Liver (tissue), 3 donors: ENCODE measurements around the gene DUSP14.

ENCODE experiments used
- FOXA1 ChIP-seq: IDR thresholded peaks from 2 replicates; pipeline ENCODE4 v1.6.1; 2016; ENCODE audit warnings: antibody characterized with exemption
- HNF4A ChIP-seq, 2 donors: conservative IDR thresholded peaks; 2 replicates each; pipeline ENCODE4 v1.6.1; 2016; ENCODE audit warnings: antibody characterized with exemption in 2 of 2, mild to moderate bottlenecking in 2 of 2
- JUND ChIP-seq, 2 donors: IDR thresholded peaks; 2 replicates each; pipeline ENCODE4 v1.6.1; 2016; ENCODE audit warnings: antibody characterized with exemption in 2 of 2
- TAF1 ChIP-seq: conservative IDR thresholded peaks from 2 replicates; pipeline ENCODE4 v1.6.1; 2016; ENCODE audit warnings: antibody characterized with exemption, mild to moderate bottlenecking
- TF ChIP-seq, protein P1 (sequence below): fragments of 150-350 bp; IDR thresholded peaks from 2 replicates; pipeline ENCODE4 v1.5.1; 2017; ENCODE audit warnings: improper control_type of control experiment, low read depth, low read length; ENCODE audit not compliant: missing input control
- TF ChIP-seq, protein P2 (sequence below): IDR thresholded peaks from 2 replicates; pipeline ENCODE4 v1.6.1; 2016; ENCODE audit warnings: antibody characterized with exemption
- TF ChIP-seq, protein P3 (sequence below): IDR thresholded peaks from 2 replicates; pipeline ENCODE4 v1.6.1; 2016; ENCODE audit warnings: antibody characterized with exemption, mild to moderate bottlenecking
- donor health status: healthy.
- donor health status: healthy.

DNA sequence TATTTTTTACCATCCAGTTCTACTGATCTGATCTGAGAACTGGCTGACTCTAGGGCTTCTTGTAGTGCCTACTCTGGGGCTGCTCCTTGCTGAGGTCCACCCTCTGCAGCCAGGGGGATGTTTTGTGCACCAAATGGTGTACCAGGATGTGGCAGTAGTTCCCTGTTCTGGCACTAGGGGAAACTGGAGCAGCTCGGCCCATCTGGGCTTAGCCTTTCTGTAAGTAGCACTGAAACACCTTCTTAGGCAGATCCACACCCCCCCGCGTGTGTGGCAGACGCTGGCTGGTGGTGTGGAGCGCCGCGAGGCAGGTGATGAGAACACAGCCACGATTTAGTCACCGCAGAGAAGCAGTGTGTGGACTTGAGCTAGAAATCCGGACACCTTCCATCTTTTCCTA lies 17.0 kb downstream of the DUSP14 start:
- TF ChIP-seq, protein P1, sequence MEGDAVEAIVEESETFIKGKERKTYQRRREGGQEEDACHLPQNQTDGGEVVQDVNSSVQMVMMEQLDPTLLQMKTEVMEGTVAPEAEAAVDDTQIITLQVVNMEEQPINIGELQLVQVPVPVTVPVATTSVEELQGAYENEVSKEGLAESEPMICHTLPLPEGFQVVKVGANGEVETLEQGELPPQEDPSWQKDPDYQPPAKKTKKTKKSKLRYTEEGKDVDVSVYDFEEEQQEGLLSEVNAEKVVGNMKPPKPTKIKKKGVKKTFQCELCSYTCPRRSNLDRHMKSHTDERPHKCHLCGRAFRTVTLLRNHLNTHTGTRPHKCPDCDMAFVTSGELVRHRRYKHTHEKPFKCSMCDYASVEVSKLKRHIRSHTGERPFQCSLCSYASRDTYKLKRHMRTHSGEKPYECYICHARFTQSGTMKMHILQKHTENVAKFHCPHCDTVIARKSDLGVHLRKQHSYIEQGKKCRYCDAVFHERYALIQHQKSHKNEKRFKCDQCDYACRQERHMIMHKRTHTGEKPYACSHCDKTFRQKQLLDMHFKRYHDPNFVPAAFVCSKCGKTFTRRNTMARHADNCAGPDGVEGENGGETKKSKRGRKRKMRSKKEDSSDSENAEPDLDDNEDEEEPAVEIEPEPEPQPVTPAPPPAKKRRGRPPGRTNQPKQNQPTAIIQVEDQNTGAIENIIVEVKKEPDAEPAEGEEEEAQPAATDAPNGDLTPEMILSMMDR, result peak; percentile 40
- TF ChIP-seq, protein P2, sequence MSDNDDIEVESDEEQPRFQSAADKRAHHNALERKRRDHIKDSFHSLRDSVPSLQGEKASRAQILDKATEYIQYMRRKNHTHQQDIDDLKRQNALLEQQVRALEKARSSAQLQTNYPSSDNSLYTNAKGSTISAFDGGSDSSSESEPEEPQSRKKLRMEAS, result no peak
- no peak for TF ChIP-seq TAF1
- TF ChIP-seq, protein P3, sequence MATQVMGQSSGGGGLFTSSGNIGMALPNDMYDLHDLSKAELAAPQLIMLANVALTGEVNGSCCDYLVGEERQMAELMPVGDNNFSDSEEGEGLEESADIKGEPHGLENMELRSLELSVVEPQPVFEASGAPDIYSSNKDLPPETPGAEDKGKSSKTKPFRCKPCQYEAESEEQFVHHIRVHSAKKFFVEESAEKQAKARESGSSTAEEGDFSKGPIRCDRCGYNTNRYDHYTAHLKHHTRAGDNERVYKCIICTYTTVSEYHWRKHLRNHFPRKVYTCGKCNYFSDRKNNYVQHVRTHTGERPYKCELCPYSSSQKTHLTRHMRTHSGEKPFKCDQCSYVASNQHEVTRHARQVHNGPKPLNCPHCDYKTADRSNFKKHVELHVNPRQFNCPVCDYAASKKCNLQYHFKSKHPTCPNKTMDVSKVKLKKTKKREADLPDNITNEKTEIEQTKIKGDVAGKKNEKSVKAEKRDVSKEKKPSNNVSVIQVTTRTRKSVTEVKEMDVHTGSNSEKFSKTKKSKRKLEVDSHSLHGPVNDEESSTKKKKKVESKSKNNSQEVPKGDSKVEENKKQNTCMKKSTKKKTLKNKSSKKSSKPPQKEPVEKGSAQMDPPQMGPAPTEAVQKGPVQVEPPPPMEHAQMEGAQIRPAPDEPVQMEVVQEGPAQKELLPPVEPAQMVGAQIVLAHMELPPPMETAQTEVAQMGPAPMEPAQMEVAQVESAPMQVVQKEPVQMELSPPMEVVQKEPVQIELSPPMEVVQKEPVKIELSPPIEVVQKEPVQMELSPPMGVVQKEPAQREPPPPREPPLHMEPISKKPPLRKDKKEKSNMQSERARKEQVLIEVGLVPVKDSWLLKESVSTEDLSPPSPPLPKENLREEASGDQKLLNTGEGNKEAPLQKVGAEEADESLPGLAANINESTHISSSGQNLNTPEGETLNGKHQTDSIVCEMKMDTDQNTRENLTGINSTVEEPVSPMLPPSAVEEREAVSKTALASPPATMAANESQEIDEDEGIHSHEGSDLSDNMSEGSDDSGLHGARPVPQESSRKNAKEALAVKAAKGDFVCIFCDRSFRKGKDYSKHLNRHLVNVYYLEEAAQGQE, result no peak
- TF ChIP-seq JUND (IDR thresholded peaks at IDR 0.05), result no peak
- no peak for TF ChIP-seq FOXA1
- no peak for TF ChIP-seq HNF4A (conservative IDR thresholded peaks at IDR 0.05)
